SK-N-MC (cell line): ENCODE results near the gene LHX1.

Experiments
- DNase-seq: peaks from one replicate; pipeline ENCODE4 v3.0.0-alpha.2; 2011; ENCODE audit warnings: low read depth, low spot score
- H3K27ac ChIP-seq: fragments of 200-600 bp; sonication (generic); 2 replicates; pipeline ENCODE4 v1.5.1; 2016; ENCODE audit warnings: mixed run types
- H3K36me3 ChIP-seq: fragments of 200-600 bp; sonication (generic); 2 replicates; pipeline ENCODE4 v1.6.1; 2017; ENCODE audit warnings: antibody characterized with exemption, low read length, mixed read lengths; ENCODE audit not compliant: insufficient read depth
- H3K4me3 ChIP-seq: fragments of 200-600 bp; sonication (generic); 2 replicates; pipeline ENCODE4 v1.5.1; 2016
- H3K9ac ChIP-seq: fragments of 200-600 bp; sonication (generic); 2 replicates; pipeline ENCODE4 v1.8.0; 2017; ENCODE audit warnings: mixed run types, mixed read lengths; ENCODE audit not compliant: insufficient read length
- H3K9me3 ChIP-seq: fragments of 200-600 bp; sonication (generic); 2 replicates; pipeline ENCODE4 v1.6.1; 2017; ENCODE audit warnings: low read depth, mild to moderate bottlenecking, antibody characterized with exemption, low read length, moderate library complexity, mixed read lengths
- EZH2 ChIP-seq: fragments of 200-600 bp; sonication (generic); IDR thresholded peaks from one replicate; pipeline ENCODE4 v1.6.1; 2017; ENCODE audit warnings: antibody characterized with exemption
- FOXP2 ChIP-seq: optimal IDR thresholded peaks from 2 replicates; pipeline ENCODE3; 2011; ENCODE audit warnings: mild to moderate bottlenecking, moderate library complexity; ENCODE audit not compliant: insufficient read depth; ENCODE audit errors: extremely low read length, control extremely low read depth
- POLR2AphosphoS5 ChIP-seq: IDR thresholded peaks from 2 replicates; pipeline ENCODE4 v1.6.1; 2012; ENCODE audit warnings: mild to moderate bottlenecking, low read depth, low read length, borderline replicate concordance

LHX1 gene

GRCh38 chr17:36940313-36941264 lies 3.3 kb downstream of the LHX1 start:
- no peak overlapping the region for H3K9ac ChIP-seq
- TF ChIP-seq FOXP2 (no peak), POLR2AphosphoS5 (no peak), EZH2 (peak; percentile 2)
- H3K9me3 ChIP-seq = no peaks in the 10 kb centered on the region
- no peak for DNase-seq
- H3K27ac ChIP-seq = no peak overlapping the region
- no peak overlapping the region for H3K4me3 ChIP-seq
- no peaks in the 10 kb centered on the region for H3K36me3 ChIP-seq

GRCh38 chr17:36941265-36942010 lies 4.2 kb downstream of the LHX1 start:
- Histone ChIP-seq H3K9me3 (no peaks in the 10 kb centered on the region), H3K9ac (no peak overlapping the region), H3K27ac (no peak overlapping the region), H3K36me3 (no peaks in the 10 kb centered on the region), H3K4me3 (no peak overlapping the region)
- no peak for DNase-seq
- TF ChIP-seq POLR2AphosphoS5 (no peak), FOXP2 (no peak)

GRCh38 chr17:36942019-36942599 lies 4.8 kb downstream of the LHX1 start:
- Histone ChIP-seq H3K27ac (no peak overlapping the region), H3K9me3 (no peaks in the 10 kb centered on the region), H3K4me3 (0 out of 2 replicates have a peak overlapping the region, but pooled peaks have one; percentile 7), H3K36me3 (no peaks in the 10 kb centered on the region), H3K9ac (no peak overlapping the region)
- TF ChIP-seq FOXP2 (no peak), EZH2 (no peak), POLR2AphosphoS5 (no peak)
- DNase-seq = no peak

- Histone ChIP-seq H3K36me3 (no peaks in the 10 kb centered on the region), H3K4me3 (0 out of 2 replicates have a peak overlapping the region, but pooled peaks have one; percentile 7), H3K27ac (no peak overlapping the region), H3K9me3 (no peaks in the 10 kb centered on the region), H3K9ac (no peak overlapping the region)
- TF ChIP-seq EZH2 = peak; percentile 8
- no peak for TF ChIP-seq FOXP2
- TF ChIP-seq POLR2AphosphoS5 = no peak
- no peak for DNase-seq
Measured at GRCh38 chr17:36942631-36943125, 5.4 kb downstream of the LHX1 start.

GRCh38 chr17:36943250-36944191 lies 6.2 kb downstream of the LHX1 start:
- H3K4me3 ChIP-seq = no peak overlapping the region
- H3K36me3 ChIP-seq = no peaks in the 10 kb centered on the region
- no peak overlapping the region for H3K27ac ChIP-seq
- DNase-seq = no peak
- no peak overlapping the region for H3K9ac ChIP-seq
- TF ChIP-seq FOXP2 = no peak
- TF ChIP-seq EZH2 = peak; percentile 64
- H3K9me3 ChIP-seq = no peaks in the 10 kb centered on the region

GRCh38 chr17:36944553-36944952 lies 7.3 kb downstream of the LHX1 start:
- Histone ChIP-seq H3K27ac (no peak overlapping the region), H3K4me3 (no peak overlapping the region), H3K9me3 (no peaks in the 10 kb centered on the region), H3K36me3 (no peaks in the 10 kb centered on the region), H3K9ac (no peak overlapping the region)
- TF ChIP-seq POLR2AphosphoS5 (no peak), FOXP2 (no peak), EZH2 (no peak)
- no peak for DNase-seq

- H3K9ac ChIP-seq = no peak overlapping the region
- H3K27ac ChIP-seq = no peak overlapping the region
- H3K9me3 ChIP-seq = no peaks in the 10 kb centered on the region
- TF ChIP-seq FOXP2 (no peak), EZH2 (no peak), POLR2AphosphoS5 (no peak)
- no peak overlapping the region for H3K4me3 ChIP-seq
- no peak for DNase-seq
- H3K36me3 ChIP-seq = no peaks in the 10 kb centered on the region
Measured at GRCh38 chr17:36945140-36945539, 7.9 kb downstream of the LHX1 start.
